HG02885 (cell line): Measurements from ENCODE around the gene NOC2L.

Experiments used
- ATAC-seq: cut with Tn5 transposase; IDR thresholded peaks from one replicate; pipeline ENCODE4 v1.9.1; 2021; ENCODE audit warnings: mild to moderate bottlenecking; ENCODE audit not compliant: unreplicated experiment, poor library complexity

Gene NOC2L

DNA sequence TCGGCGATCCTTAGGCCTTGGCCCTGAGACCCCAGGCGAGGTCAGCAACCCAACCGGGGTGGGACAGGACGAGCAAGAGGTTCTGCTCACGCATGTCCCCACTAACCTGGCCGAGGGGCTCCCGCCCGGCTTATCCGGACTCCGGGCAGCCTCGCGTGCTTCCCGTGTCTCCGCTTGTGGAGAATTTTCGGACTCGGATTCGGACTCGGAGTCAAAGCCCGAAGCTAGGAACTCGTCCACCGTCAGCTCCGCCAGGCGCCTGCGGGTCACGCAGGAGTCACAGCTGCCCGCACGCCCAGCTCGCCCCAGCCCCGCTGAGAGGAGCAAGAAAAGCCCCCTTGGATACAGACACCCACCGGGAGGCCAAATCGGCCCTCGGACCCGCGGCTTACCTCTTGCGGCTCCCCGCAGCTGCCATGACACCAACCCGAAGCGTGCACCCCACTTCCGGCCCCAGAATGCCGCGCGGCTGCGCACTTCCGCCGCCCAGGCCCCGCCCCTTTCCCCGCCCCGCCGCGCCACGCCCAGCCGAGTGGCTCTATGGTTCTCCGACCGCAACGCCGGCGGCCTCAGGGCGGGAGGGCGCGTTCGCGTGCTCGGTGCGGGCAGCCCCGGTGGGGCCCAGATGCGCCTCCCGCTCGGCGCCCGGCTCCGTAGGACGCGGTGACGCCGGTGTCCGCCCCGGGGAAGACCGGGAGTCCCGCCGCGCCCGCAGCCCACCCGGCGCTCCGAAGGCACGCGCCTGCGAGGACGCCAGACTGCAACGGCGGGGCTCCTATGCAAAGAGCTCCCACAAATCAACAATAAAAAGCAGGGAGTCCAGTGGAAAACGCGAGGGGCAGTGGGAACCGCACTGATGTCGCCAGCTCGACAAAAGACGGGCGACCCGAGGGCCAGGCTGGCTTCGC, at the start of gene NOC2L:
NOC2L (minus strand) TSS at position 434 of the 908 bp plus-strand sequence; CDS start at position 418, 16 bp downstream.
- ATAC-seq = peak; percentile 73

GRCh38 chr1:1006305-1007159, 47.5 kb upstream of the NOC2L start:
- ATAC-seq = no peak

DNA sequence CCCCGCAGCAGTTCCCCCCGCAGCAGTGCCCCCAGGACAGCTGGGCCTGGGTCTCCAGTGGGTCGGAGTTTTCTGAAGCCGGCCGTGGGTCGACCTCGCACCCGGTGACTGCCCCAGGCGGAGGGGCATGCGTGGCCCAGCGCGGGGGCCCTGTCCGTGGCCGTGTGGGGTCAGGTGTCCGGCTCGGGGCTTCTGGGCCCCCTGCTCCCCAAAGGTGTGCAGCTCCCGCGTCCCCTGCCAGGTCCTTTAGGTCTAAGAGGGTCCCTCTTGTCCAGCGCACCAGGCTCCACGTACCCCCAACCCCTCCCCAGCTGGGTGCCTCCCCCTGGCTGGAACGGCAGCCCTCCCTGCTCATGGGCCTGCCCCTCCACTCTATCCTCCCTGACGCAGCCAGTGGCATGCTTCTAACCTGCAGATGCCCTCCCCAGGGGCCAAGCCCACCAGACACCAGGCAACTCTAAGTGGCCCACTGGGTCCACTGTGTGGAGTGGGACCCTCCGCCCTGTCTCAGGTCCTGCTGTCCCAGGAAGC, 46.8 kb upstream of the NOC2L start:
- ATAC-seq = no peak

DNA sequence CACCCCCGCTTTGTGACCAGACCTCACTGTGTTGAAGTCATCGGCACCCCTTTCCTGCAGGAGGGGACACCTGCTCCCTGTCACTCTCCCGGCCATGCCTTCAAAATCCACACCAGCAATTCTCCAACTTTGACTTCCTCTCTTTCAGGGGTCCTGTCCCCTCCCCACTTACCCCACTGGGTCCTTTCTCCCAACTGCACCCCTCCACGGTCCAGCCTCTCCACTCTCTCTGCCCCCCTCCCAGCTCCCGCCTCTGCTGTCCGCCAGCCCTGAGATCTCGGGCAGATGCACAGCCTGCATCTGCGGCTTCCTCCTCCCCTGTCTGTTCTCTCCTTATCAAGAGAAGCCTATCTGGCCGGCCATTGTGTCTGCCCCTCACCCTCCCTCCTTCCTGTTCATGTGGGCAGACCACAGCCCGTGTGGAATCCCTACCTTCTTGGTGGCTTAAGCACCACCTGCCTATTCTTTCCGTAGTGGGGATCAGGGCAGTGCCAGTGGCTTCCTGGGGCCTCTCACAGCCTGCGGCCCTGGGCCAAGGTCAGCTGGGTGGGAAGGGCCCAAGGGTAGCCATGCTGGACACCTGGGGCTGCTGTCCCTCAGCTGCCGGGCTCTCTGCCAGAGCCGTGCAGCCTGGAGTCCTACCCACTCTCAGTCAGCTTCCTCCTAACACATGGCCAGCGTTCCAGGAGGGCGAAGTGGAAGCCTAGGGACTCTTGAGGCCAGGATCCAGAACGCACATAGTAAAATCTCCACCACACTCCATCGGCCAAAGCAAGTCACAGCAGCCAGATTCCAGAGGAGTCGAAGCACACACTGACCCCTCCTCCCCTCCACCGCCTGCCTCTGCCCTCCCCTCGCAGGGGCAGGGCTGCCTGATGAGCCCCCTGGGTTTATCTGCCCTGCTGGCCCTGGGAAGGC, 46.0 kb upstream of the NOC2L start:
- no peak for ATAC-seq

DNA sequence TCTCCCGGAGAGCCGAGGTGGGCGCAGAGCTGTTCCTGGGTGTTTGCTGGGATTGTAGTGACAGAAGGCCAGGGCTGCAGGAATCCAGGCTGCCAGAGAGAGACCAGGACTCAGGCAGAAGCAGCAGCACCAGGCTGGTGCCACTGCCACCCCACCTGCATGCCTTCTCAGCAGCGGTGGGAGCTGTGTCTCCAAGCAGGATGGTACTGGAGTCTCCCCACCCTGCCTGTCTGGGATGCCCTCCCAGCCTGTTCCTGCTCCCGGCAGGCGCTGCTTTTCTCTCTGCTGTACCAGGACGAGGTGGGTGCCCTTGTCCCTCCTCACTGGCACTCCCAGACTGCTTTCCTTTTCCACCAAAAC, 45.3 kb upstream of the NOC2L start:
- ATAC-seq = no peak

DNA sequence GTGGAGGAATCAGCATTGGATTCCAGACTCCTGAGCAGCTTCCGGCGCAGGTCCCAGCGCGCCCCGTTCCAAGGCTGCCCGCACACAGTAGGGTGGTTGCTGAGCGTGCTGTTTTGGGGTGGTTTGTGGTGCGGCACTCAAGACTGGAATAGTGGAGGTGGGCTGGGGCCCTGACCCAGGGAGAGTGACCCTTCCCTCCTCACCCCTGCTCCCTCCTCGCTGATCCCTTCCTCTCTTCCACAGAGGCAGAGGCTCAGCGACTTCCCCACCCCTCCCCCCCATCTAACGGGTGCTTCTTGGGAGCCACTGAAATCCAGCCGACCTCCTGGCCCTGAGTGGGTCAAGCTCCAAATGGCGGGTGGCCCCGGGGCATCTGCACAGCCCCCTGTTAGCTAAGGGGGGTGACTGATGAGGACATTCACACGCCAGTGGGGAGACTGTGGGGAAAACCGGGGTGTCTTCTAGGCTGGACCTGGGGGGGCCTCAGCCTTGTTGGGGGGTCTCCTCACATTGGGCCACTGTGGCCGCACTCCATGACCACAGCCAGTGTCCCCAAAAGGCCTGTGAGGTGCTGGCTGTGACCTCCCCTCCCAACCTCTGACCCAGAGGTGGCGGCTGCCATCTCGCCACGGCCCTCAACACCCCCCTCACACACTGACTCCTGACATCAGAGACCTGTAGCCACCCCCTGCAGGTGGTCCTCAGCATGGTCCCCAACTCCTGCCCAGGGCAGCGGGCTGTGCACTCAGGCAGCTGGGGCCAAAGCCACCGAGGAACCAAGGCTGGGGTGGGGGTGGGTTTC, 44.8 kb upstream of the NOC2L start:
- ATAC-seq = no peak

- ATAC-seq = no peak
Observed at GRCh38 chr1:1001057-1001783, 42.2 kb upstream of the NOC2L start.

- no peak for ATAC-seq
Observed at GRCh38 chr1:1000357-1001056, 41.5 kb upstream of the NOC2L start.

- ATAC-seq = no peak
Observed at GRCh38 chr1:999725-1000356, 40.8 kb upstream of the NOC2L start, which contains the start of gene HES4. HES4 (minus strand) TSS chr1:1000097; CDS start chr1:999973, 124 bp downstream.

DNA sequence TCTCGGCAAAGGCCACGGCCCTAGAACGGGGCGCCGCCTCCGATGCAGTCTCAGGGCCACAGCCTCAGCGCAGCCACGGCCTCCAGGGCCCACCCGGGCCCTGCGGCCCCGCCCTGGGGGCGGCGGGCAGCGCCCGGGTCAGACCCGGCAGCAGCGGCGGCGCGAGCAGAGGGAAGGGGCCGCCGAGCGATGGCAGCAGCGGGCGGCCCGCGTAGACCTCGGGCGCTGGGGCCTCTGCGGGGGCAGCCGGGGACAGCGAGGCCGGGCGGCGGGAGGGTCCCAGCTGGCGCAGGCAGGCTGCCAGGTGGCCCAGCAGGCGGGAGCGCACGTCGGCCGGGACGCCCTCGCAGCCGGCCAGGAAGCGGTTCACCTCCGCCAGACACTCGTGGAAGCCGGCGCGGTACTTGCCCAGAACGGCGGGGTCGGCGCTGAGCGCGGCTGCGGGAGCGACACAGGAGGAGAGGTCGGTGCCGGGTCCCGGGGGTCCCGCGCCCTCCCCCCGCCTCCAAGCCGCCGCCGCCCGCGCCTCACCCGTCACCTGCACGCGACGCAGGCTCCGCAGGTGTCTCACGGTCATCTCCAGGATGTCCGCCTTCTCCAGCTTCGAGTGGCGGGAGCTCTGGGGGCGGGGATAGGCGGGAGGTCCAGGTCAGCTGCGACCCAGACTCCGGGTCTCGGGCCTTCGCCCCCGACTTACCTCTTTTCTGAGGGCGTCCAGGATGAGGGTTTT, 40.1 kb upstream of the NOC2L start:
- ATAC-seq = no peak

- no peak for ATAC-seq
Observed at GRCh38 chr1:998745-998994, 39.6 kb upstream of the NOC2L start.

- no peak for ATAC-seq
Observed at GRCh38 chr1:997993-998744, 39.1 kb upstream of the NOC2L start.

- no peak for ATAC-seq
Observed at GRCh38 chr1:997713-997992, 38.6 kb upstream of the NOC2L start.

GRCh38 chr1:996851-997712, 38.0 kb upstream of the NOC2L start:
- no peak for ATAC-seq
